Nephron (organoid): ENCODE data around the gene DUSP21.
"Not testable (repeated sequence)": the region's sequence is repeated elsewhere in the genome, so short reads cannot be mapped to it uniquely, and the experiment has no call there.

Experiments
- H3K27ac Mint-ChIP-seq, 3 experiments: 2 replicates each; pipeline ENCODE4 v1.8.0; 2020; ENCODE audit warnings: mixed read lengths in 3 of 3, mild to moderate bottlenecking in 2 of 3, moderate library complexity in 1 of 3
- H3K27me3 Mint-ChIP-seq: 2 replicates; pipeline ENCODE4 v1.8.0; 2021; ENCODE audit warnings: low read depth, mild to moderate bottlenecking, moderate library complexity, mixed read lengths
- H3K36me3 Mint-ChIP-seq: 2 replicates; pipeline ENCODE4 v1.8.0; 2020; ENCODE audit warnings: low read depth, mixed read lengths
- H3K4me1 Mint-ChIP-seq: 2 replicates; pipeline ENCODE4 v1.8.0; 2020; ENCODE audit warnings: mixed read lengths
- H3K4me3 Mint-ChIP-seq, 3 experiments: 2 replicates each; pipeline ENCODE4 v1.8.0; 2020; ENCODE audit warnings: mild to moderate bottlenecking in 3 of 3, mixed read lengths in 3 of 3, moderate library complexity in 2 of 3
- H3K9me3 Mint-ChIP-seq: 2 replicates; pipeline ENCODE4 v1.8.0; 2020; ENCODE audit warnings: mixed read lengths
- TF ChIP-seq, protein P1 (sequence below), 3 experiments: fragments of 200-600 bp; sonication (generic); IDR thresholded peaks; one replicate each; pipeline ENCODE4 v1.5.0; 2021; ENCODE audit warnings: antibody characterized with exemption in 3 of 3; ENCODE audit not compliant: unreplicated experiment in 3 of 3

The DUSP21 gene

DNA sequence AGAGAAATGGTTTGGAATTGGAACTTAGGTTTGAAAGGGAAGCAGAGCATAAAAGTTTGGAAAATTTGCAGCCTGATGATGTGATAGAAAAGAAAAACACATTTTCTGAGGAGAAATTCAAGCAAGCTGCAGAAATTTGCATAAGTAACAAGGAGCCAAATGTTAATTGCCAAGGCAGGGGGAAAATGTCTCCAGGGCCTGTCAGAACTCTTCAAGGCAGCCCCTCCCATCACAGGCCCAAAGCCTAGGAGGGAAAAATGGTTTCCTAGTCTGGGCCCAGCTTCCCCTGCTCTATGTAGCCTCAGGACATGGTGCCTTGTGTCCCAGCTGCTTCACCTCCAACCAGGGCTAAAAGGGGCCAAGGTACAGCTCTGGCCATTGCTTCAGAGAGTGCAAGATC lies 21.2 kb upstream of the DUSP21 start:
- H3K36me3 Mint-ChIP-seq: no peaks in the 10 kb centered on the region
- H3K27ac Mint-ChIP-seq: no peak overlapping the region
- H3K9me3 Mint-ChIP-seq: peaks cover 8% of the 10 kb centered on the region
- H3K27me3 Mint-ChIP-seq: no peaks in the 10 kb centered on the region
- H3K4me3 Mint-ChIP-seq: no peak overlapping the region
- TF ChIP-seq, protein P1, sequence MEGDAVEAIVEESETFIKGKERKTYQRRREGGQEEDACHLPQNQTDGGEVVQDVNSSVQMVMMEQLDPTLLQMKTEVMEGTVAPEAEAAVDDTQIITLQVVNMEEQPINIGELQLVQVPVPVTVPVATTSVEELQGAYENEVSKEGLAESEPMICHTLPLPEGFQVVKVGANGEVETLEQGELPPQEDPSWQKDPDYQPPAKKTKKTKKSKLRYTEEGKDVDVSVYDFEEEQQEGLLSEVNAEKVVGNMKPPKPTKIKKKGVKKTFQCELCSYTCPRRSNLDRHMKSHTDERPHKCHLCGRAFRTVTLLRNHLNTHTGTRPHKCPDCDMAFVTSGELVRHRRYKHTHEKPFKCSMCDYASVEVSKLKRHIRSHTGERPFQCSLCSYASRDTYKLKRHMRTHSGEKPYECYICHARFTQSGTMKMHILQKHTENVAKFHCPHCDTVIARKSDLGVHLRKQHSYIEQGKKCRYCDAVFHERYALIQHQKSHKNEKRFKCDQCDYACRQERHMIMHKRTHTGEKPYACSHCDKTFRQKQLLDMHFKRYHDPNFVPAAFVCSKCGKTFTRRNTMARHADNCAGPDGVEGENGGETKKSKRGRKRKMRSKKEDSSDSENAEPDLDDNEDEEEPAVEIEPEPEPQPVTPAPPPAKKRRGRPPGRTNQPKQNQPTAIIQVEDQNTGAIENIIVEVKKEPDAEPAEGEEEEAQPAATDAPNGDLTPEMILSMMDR (IDR thresholded peaks at IDR 0.05; ENCODE audit: unreplicated experiment in 3 of 3): no peak
- no peaks in the 10 kb centered on the region for H3K4me1 Mint-ChIP-seq

DNA sequence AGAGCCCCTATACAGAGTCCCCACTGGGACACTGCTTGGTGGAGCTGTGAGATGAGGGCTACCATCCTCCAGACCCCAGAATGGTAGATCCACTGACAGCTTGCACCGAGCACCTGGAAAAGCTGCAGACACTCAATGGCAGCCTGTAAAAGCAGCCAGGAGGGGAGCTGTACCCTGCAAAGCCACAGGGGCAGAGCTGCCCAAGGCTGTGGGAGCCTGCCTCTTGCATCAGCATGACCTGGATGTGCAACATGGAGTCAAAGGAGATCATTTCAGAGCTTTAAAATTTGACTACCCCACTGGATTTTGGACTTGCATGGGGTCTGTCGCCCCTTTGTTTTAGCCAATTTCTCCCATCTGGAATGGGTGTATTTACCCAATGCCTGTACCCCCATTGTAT lies 20.6 kb upstream of the DUSP21 start:
- not testable (repeated sequence) for H3K27me3 Mint-ChIP-seq, H3K4me3 Mint-ChIP-seq, H3K36me3 Mint-ChIP-seq, H3K27ac Mint-ChIP-seq, H3K4me1 Mint-ChIP-seq
- peaks cover 11% of the 10 kb centered on the region for H3K9me3 Mint-ChIP-seq

DNA sequence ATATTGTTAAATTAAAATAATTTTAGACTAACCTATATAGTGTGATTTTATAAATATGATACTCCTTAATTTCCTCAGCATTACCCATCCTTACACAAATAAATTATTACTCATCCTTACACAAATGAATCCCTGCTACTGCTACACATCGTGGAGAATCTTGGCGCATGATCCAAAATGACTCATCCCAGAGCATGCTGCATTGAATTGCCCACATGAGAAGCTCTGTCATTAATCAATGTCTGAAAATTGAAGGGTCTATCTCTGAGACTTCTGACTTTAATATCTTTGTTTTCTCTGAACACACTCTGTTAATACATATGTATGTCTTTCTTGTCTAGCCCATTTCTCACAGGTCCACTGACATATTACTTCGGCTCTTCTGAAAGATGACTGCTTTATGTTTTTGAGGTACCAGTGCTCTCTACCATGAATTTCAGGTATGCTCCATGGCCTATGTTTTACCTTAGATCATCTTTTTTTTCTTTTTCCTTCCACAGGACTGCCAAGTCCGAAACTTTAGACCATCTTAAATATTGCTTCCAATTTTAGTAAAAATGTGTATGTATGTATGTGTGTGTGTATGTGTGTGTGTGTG lies 15.7 kb upstream of the DUSP21 start:
- Mint-ChIP-seq H3K36me3 (no peaks in the 10 kb centered on the region), H3K9me3 (peaks cover 9% of the 10 kb centered on the region), H3K27ac (no peak overlapping the region), H3K4me3 (no peak overlapping the region), H3K4me1 (no peaks in the 10 kb centered on the region), H3K27me3 (peaks cover 3% of the 10 kb centered on the region)
- TF ChIP-seq, protein P1 (IDR thresholded peaks at IDR 0.05; ENCODE audit: unreplicated experiment in 3 of 3): no peak

DNA sequence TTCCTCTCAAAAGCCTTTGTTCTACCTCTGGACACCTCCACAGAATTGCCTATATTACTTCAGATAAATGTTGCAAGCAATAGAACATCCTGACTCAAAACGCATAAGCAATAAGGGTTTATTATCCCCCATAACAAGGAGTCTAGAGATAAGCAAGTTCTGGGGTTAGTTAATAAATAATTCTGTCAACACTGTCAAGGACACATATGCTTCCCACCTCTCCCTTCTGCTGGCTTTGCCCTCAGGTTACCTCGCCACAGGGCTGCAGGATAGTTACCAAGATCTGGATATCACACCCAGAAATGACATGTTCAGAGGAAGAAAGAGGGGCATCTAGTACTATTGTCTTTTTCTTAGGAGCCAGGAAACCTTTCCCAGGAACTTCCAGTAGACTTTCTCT lies 14.0 kb upstream of the DUSP21 start:
- H3K4me3 Mint-ChIP-seq: no peak overlapping the region
- H3K27me3 Mint-ChIP-seq: peaks cover 3% of the 10 kb centered on the region
- H3K9me3 Mint-ChIP-seq: peaks cover 12% of the 10 kb centered on the region
- TF ChIP-seq, protein P1 (IDR thresholded peaks at IDR 0.05; ENCODE audit: unreplicated experiment in 3 of 3): no peak
- no peaks in the 10 kb centered on the region for H3K4me1 Mint-ChIP-seq
- no peaks in the 10 kb centered on the region for H3K36me3 Mint-ChIP-seq
- H3K27ac Mint-ChIP-seq: no peak overlapping the region

DNA sequence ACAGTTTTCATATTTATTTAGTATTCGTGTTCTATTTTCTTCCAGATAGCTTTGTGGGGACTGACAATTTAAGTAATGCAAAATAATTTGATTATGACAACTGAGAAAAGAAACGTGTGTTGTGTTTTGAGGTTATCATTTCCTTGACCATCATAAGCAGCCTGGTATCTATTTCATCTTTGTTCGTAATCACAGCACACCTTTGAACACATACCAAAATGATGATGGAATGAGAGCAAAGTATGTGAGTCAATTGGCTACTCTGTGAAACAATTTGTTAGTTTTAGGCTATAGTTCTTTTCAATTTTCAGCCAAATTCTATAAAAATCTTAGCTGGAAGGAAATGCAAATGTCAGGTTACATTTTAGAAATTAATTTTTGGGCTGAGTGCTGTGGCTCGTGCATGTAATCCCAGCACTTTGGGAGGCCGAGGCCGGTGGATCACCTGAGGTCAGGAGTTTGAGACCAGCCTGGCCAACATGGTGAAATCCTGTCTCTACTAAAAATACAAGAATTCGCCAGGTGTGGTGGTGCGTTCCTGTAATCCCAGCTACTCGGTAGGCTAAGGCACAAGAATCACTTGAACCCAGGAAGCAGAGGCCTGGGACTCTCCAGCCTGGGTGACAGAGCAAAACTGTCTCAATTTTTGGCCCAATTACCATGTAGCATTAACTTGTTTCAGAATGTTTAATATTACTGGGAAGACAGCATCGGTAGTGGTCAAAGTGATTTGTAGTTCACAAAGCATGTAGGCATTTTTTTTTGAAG lies 1.1 kb upstream of the DUSP21 start:
- Mint-ChIP-seq H3K27me3 (no peaks in the 10 kb centered on the region), H3K9me3 (peaks cover 17% of the 10 kb centered on the region), H3K4me3 (no peak overlapping the region), H3K36me3 (no peaks in the 10 kb centered on the region), H3K27ac (no peak overlapping the region), H3K4me1 (no peaks in the 10 kb centered on the region)
- TF ChIP-seq, protein P1 (IDR thresholded peaks at IDR 0.05; ENCODE audit: unreplicated experiment in 3 of 3): no peak

DNA sequence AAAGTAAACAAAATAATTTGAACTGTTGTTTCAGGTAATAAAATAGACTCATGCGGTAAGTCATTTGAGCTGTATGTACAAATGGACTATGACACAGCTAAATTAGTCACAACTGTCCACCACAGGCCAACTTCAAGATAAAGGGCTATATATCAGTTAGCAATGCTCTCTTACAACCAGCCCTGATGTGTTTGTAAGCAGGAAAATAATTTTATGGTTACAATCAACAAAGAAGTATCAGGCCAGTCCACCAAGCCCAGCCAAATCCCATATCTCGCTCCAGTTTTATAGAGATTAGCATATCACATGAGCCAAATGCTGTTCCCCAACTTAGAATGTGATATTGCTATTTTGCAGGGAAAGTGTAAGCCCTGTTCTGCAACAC lies 511 bp upstream of the DUSP21 start:
- H3K4me1 Mint-ChIP-seq: no peaks in the 10 kb centered on the region
- peaks cover 14% of the 10 kb centered on the region for H3K9me3 Mint-ChIP-seq
- TF ChIP-seq, protein P1 (IDR thresholded peaks at IDR 0.05; ENCODE audit: unreplicated experiment in 3 of 3): no peak
- H3K27ac Mint-ChIP-seq: no peak overlapping the region
- H3K36me3 Mint-ChIP-seq: no peaks in the 10 kb centered on the region
- no peaks in the 10 kb centered on the region for H3K27me3 Mint-ChIP-seq
- H3K4me3 Mint-ChIP-seq: no peak overlapping the region
